ENCODE data around the gene FATE1. TPM values are rescaled to one million over a fixed set of nuclear protein-coding genes. Genes with fewer than 3 reads are reported as not detected.

FATE1 gene
- total RNA-seq, 2 donors from 2014 or later: not detected

- Mint-ChIP-seq H3K27me3 (ENCODE audit: insufficient read depth) (peaks cover 3% of the 10 kb centered on the region), H3K4me3 (no peak overlapping the region), H3K4me1 (no peaks in the 10 kb centered on the region), H3K36me3 (ENCODE audit: low read depth) (no peaks in the 10 kb centered on the region), H3K9me3 (peaks cover 47% of the 10 kb centered on the region), H3K27ac (no peak overlapping the region)
- Histone ChIP-seq H3K9ac (ENCODE audit: extremely low read depth, low read length, poor library complexity, severe bottlenecking) (no peak overlapping the region), H3K4me1 (ENCODE audit: control insufficient read depth, insufficient read depth, low read length) (no peaks in the 10 kb centered on the region), H3K27me3 (ENCODE audit: control insufficient read depth, insufficient read depth, low read length, poor library complexity, severe bottlenecking) (no peaks in the 10 kb centered on the region), H3K9me3 (ENCODE audit: control insufficient read depth, low read length) (no peaks in the 10 kb centered on the region), H3K4me3 (ENCODE audit: low read length) (no peak overlapping the region), H3K36me3 (ENCODE audit: control insufficient read depth, insufficient read depth, low read length) (no peaks in the 10 kb centered on the region), H3K27ac (ENCODE audit: low read depth, low read length) (no peak overlapping the region)
- DNase-seq: no peak
- TF ChIP-seq, protein P1, sequence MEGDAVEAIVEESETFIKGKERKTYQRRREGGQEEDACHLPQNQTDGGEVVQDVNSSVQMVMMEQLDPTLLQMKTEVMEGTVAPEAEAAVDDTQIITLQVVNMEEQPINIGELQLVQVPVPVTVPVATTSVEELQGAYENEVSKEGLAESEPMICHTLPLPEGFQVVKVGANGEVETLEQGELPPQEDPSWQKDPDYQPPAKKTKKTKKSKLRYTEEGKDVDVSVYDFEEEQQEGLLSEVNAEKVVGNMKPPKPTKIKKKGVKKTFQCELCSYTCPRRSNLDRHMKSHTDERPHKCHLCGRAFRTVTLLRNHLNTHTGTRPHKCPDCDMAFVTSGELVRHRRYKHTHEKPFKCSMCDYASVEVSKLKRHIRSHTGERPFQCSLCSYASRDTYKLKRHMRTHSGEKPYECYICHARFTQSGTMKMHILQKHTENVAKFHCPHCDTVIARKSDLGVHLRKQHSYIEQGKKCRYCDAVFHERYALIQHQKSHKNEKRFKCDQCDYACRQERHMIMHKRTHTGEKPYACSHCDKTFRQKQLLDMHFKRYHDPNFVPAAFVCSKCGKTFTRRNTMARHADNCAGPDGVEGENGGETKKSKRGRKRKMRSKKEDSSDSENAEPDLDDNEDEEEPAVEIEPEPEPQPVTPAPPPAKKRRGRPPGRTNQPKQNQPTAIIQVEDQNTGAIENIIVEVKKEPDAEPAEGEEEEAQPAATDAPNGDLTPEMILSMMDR (conservative IDR thresholded peaks at IDR 0.05): no peak
- 83 to 100% methylated on average over 1 to 6 of the region's 9 CpGs for WGBS, 2 experiments (ENCODE audit: insufficient coverage in 1 of 2, insufficient read length in 1 of 2)
These were observed 13.7 kb upstream of the FATE1 start for GRCh38 chrX:151702026-151702714.

GRCh38 chrX:151702741-151703340, 13.0 kb upstream of the FATE1 start:
- no peaks in the 10 kb centered on the region for H3K4me1 ChIP-seq (ENCODE audit: control insufficient read depth, insufficient read depth, low read length)
- H3K9ac ChIP-seq (ENCODE audit: extremely low read depth, low read length, poor library complexity, severe bottlenecking): no peak overlapping the region
- H3K27me3 Mint-ChIP-seq (ENCODE audit: insufficient read depth): no peaks in the 10 kb centered on the region
- WGBS, 2 experiments (ENCODE audit: insufficient coverage in 1 of 2, insufficient read length in 1 of 2): 92 to 100% methylated on average over 1 to 7 of the region's 7 CpGs
- peaks cover 42% of the 10 kb centered on the region for H3K9me3 Mint-ChIP-seq
- H3K27ac ChIP-seq (ENCODE audit: low read depth, low read length): no peak overlapping the region
- H3K27ac Mint-ChIP-seq: no peak overlapping the region
- no peak overlapping the region for H3K4me3 Mint-ChIP-seq
- H3K36me3 ChIP-seq (ENCODE audit: control insufficient read depth, insufficient read depth, low read length): no peaks in the 10 kb centered on the region
- DNase-seq: no peak
- TF ChIP-seq, protein P1 (conservative IDR thresholded peaks at IDR 0.05): no peak
- no peaks in the 10 kb centered on the region for H3K27me3 ChIP-seq (ENCODE audit: control insufficient read depth, insufficient read depth, low read length, poor library complexity, severe bottlenecking)
- no peaks in the 10 kb centered on the region for H3K36me3 Mint-ChIP-seq (ENCODE audit: low read depth)
- no peaks in the 10 kb centered on the region for H3K9me3 ChIP-seq (ENCODE audit: control insufficient read depth, low read length)
- no peak overlapping the region for H3K4me3 ChIP-seq (ENCODE audit: low read length)
- H3K4me1 Mint-ChIP-seq: no peaks in the 10 kb centered on the region

DNA sequence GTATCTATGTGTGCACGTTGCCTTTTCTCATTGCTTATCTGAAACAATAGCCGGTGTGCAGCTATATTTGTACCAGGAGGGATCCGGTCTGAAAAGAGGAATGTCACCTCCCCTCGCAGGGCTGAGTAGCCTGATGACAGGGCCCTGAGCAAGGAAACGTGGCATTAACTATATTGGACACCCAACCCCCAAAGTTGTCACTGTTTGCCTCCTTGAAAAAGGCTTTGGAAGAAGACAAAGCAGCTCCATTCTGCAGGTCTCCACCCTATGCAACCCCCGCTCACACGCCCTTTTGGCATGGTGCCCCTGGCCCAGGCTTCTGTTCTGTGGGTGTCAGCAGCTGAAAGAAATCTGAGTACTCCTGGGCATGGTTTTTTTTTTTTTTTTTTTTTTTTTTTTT, 12.3 kb upstream of the FATE1 start:
- Mint-ChIP-seq H3K4me1 (no peaks in the 10 kb centered on the region), H3K27me3 (ENCODE audit: insufficient read depth) (no peaks in the 10 kb centered on the region), H3K27ac (no peak overlapping the region), H3K36me3 (ENCODE audit: low read depth) (no peaks in the 10 kb centered on the region), H3K9me3 (peaks cover 36% of the 10 kb centered on the region), H3K4me3 (no peak overlapping the region)
- no peak overlapping the region for H3K9ac ChIP-seq (ENCODE audit: extremely low read depth, low read length, poor library complexity, severe bottlenecking)
- WGBS, 2 experiments (ENCODE audit: insufficient coverage in 1 of 2, insufficient read length in 1 of 2): 90% methylated on average over 7 of the region's 7 CpGs; no CpG with 5 or more reads in 1 of the 2 experiments
- no peak overlapping the region for H3K4me3 ChIP-seq (ENCODE audit: low read length)
- H3K9me3 ChIP-seq (ENCODE audit: control insufficient read depth, low read length): no peaks in the 10 kb centered on the region
- DNase-seq: no peak
- no peak overlapping the region for H3K27ac ChIP-seq (ENCODE audit: low read depth, low read length)
- TF ChIP-seq, protein P1 (conservative IDR thresholded peaks at IDR 0.05): no peak
- no peaks in the 10 kb centered on the region for H3K27me3 ChIP-seq (ENCODE audit: control insufficient read depth, insufficient read depth, low read length, poor library complexity, severe bottlenecking)
- H3K4me1 ChIP-seq (ENCODE audit: control insufficient read depth, insufficient read depth, low read length): no peaks in the 10 kb centered on the region
- no peaks in the 10 kb centered on the region for H3K36me3 ChIP-seq (ENCODE audit: control insufficient read depth, insufficient read depth, low read length)
